ENCODE measurements around the gene RAPGEF5. TPM values are rescaled to one million over a fixed set of nuclear protein-coding genes. Genes with fewer than 3 reads are reported as not detected.

Gene RAPGEF5
- total and polyA plus RNA-seq, 10 of the 15 experiments (the other 5 are each of a cell fraction or from before 2014, with no cell fraction given), result 0.38 to 4.0 (median 1.6) TPM; not detected in 1

DNA sequence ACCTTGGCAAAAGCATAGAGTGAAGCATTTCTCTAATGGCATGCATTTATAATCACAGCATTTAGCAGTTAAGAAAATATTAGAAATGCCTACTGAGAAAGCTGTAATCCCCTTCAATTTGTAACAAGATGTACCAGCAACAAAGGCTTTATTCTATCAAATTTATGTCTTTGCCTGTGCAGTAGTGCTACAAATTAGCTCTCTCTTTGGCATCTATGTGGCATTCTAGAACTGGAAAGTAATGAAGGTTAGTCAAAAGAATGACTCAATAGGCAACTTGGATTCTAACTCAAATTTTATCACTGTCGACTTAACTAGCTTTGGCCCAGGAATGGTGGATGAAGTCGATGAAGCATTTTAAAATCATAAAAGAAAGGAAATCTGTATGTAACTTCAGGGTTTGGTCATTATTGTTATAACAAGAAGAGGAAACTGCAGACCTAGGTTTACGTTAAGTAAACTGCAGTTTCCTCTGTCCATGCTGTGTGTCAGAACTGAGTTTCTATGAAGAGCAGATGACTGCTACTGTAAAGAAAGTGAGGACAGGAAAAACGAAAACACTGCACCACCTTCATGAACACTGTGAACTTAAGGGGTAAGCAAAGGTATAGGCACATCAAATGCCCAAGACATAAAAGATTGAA lies 140.0 kb downstream of the RAPGEF5 start:
- no peaks in the 10 kb centered on the region for H3K79me2 ChIP-seq (ENCODE audit: control insufficient read depth, insufficient read depth, low read length)
- no peak for DNase-seq (ENCODE audit: low read depth, low spot score)
- no peak for FAIRE-seq
- no peak overlapping the region for H3K27ac ChIP-seq (ENCODE audit: control insufficient read depth, insufficient read depth)
- intact Hi-C loops (cut with micrococcal nuclease; ENCODE audit: unreplicated experiment) (no loop called here), in situ Hi-C loops (cut with MboI) (no loop called here)
- WGBS (ENCODE audit: insufficient coverage, insufficient replicate concordance, low lambda C conversion rate, missing lambda C conversion rate), result 21% methylated on average over 4 of the region's 4 CpGs
- no peaks in the 10 kb centered on the region for H3K27me3 ChIP-seq (replicated peaks in 1 of 2; ENCODE audit: control insufficient read depth in 2 of 2, insufficient read depth in 2 of 2, low read length in 1 of 2)
- no peak overlapping the region for H3K4me3 ChIP-seq
- ATAC-seq, result no peak
- ChIA-PET SMC1A (ENCODE audit: uncharacterized antibody, unreplicated experiment) (interaction anchor here (0.7 to 1.4 kb wide), 4 partner anchors 10 to 57 kb away, joined by 3 to 6 read pairs (median 4); no protein-coding TSS in a partner anchor), POLR2A (no interaction called here), CTCF (interaction anchor here (0.6 to 1.4 kb wide), 3 partner anchors 14 to 243 kb away, joined by 3 to 6 read pairs (median 3); no protein-coding TSS in a partner anchor), RAD21 (ENCODE audit: unreplicated experiment) (no interaction called here)
- no peak overlapping the region for H3K4me2 ChIP-seq (ENCODE audit: control insufficient read depth, insufficient read depth)
- H4K20me1 ChIP-seq (ENCODE audit: control insufficient read depth, insufficient read depth), result no peaks in the 10 kb centered on the region
- H3K4me1 ChIP-seq (ENCODE audit: control insufficient read depth, insufficient read depth, low read length), result no peaks in the 10 kb centered on the region
- no peaks in the 10 kb centered on the region; the same call in 2 of the 3 replicates for H3K9me3 ChIP-seq (replicated peaks; ENCODE audit: control insufficient read depth, insufficient read depth, low read length)
- H3K9ac ChIP-seq (ENCODE audit: control insufficient read depth, insufficient read depth, low read length), result no peak overlapping the region
- no peaks in the 10 kb centered on the region; a peak in 1 of 4 replicates for H3K36me3 ChIP-seq (ENCODE audit: control insufficient read depth in 2 of 2, insufficient read depth in 2 of 2, low read length in 1 of 2)
- no peak overlapping the region for H2AFZ ChIP-seq (ENCODE audit: control insufficient read depth, low read depth, low read length)
- TF ChIP-seq BRCA1 (IDR thresholded peaks at IDR 0.05; ENCODE audit: low read depth, low read length) (no peak), TAF1 (IDR thresholded peaks at IDR 0.05; ENCODE audit: borderline replicate concordance, low read depth, low read length) (no peak), NR2C2 (IDR thresholded peaks at IDR 0.05; ENCODE audit: borderline replicate concordance, control insufficient read depth, insufficient read length, low read depth) (no peak), NRF1 (conservative IDR thresholded peaks at IDR 0.05; ENCODE audit: low read depth, low read length) (no peak), EGR1 (IDR thresholded peaks at IDR 0.05; ENCODE audit: borderline replicate concordance in 1 of 2, low read depth in 2 of 2, low read length in 2 of 2) (no peak), MXI1 (IDR thresholded peaks at IDR 0.05; ENCODE audit: low read depth, low read length) (no peak), CBX5 (IDR thresholded peaks at IDR 0.05; ENCODE audit: low read depth) (no peak), RELA (IDR thresholded peaks at IDR 0.05; ENCODE audit: borderline replicate concordance, partially characterized antibody) (no peak), PAX8 (IDR thresholded peaks at IDR 0.05) (no peak), HCFC1 (IDR thresholded peaks at IDR 0.05; ENCODE audit: low read length) (no peak), BMI1 (IDR thresholded peaks at IDR 0.05; ENCODE audit: borderline replicate concordance) (no peak), ZBED1 (IDR thresholded peaks at IDR 0.05; ENCODE audit: borderline replicate concordance) (no peak), CBFB (IDR thresholded peaks at IDR 0.05; ENCODE audit: low read depth) (no peak)
- TF ChIP-seq, protein P1, sequence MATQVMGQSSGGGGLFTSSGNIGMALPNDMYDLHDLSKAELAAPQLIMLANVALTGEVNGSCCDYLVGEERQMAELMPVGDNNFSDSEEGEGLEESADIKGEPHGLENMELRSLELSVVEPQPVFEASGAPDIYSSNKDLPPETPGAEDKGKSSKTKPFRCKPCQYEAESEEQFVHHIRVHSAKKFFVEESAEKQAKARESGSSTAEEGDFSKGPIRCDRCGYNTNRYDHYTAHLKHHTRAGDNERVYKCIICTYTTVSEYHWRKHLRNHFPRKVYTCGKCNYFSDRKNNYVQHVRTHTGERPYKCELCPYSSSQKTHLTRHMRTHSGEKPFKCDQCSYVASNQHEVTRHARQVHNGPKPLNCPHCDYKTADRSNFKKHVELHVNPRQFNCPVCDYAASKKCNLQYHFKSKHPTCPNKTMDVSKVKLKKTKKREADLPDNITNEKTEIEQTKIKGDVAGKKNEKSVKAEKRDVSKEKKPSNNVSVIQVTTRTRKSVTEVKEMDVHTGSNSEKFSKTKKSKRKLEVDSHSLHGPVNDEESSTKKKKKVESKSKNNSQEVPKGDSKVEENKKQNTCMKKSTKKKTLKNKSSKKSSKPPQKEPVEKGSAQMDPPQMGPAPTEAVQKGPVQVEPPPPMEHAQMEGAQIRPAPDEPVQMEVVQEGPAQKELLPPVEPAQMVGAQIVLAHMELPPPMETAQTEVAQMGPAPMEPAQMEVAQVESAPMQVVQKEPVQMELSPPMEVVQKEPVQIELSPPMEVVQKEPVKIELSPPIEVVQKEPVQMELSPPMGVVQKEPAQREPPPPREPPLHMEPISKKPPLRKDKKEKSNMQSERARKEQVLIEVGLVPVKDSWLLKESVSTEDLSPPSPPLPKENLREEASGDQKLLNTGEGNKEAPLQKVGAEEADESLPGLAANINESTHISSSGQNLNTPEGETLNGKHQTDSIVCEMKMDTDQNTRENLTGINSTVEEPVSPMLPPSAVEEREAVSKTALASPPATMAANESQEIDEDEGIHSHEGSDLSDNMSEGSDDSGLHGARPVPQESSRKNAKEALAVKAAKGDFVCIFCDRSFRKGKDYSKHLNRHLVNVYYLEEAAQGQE (IDR thresholded peaks at IDR 0.05; ENCODE audit: low read depth, low read length), result no peak
- BruUV-seq (replicated peaks), result no TSS peak

All from GM12878 (cell line).